Panc1 (cell line): Measurements from ENCODE around the gene USH2A. TPM values are rescaled to one million over a fixed set of nuclear protein-coding genes. Genes with fewer than 3 reads are reported as not detected.

Experiments
- ATAC-seq: fragments of 200-7000 bp; cut with Tn5 transposase; 2 replicates; pipeline ENCODE4 v1.9.1; 2020; ENCODE audit warnings: mild to moderate bottlenecking, moderate library complexity
- BruUV-seq: library from RNA; stranded (reverse); fragments of 400-500 nt; replicated peaks from 2 replicates; lab custom pipeline; 2021; lab: Mats Ljungman, UMichigan
- CTCF ChIA-PET: fragments of 300-600 bp; sonication (Branson Sonifier 250); formaldehyde crosslinking; loops from one replicate; lab custom pipeline; 2022; ENCODE audit warnings: antibody characterized with exemption; lab: Charles Lee
- POLR2A ChIA-PET: fragments of 300-600 bp; sonication (Branson Sonifier 250); formaldehyde crosslinking; loops from one replicate; lab custom pipeline; 2022; ENCODE audit warnings: antibody characterized with exemption; lab: Charles Lee
- DNase-seq: peaks from one replicate; pipeline ENCODE4 v3.0.0-alpha.2; 2010; ENCODE audit warnings: low read depth, low spot score
- H3K27ac ChIP-seq: 2 replicates; pipeline ENCODE4 v1.5.1; 2011; ENCODE audit warnings: mild to moderate bottlenecking, low read length, inconsistent platforms
- H3K27me3 ChIP-seq: fragments of 200-500 bp; sonication (Bioruptor generic); 2 replicates; pipeline ENCODE4 v1.6.0; 2014; ENCODE audit warnings: low read length, inconsistent platforms; ENCODE audit not compliant: control insufficient read depth, insufficient read depth
- H3K36me3 ChIP-seq: fragments of 200-500 bp; sonication (Bioruptor generic); 2 replicates; pipeline ENCODE4 v1.5.1; 2014; ENCODE audit warnings: inconsistent platforms, mild to moderate bottlenecking, low read length, moderate library complexity; ENCODE audit not compliant: control insufficient read depth, insufficient read depth
- H3K4me1 ChIP-seq: 2 replicates; pipeline ENCODE4 v1.5.1; 2011; ENCODE audit warnings: inconsistent platforms, mild to moderate bottlenecking, low read length, moderate library complexity; ENCODE audit not compliant: control insufficient read depth, insufficient read depth
- H3K4me3 ChIP-seq, 2 experiments: 2 replicates each; pipeline ENCODE4 v1.5.1; 2011 to 2012; ENCODE audit warnings: low read depth in 2 of 2, low read length in 2 of 2, mild to moderate bottlenecking in 2 of 2, inconsistent platforms in 1 of 2, moderate library complexity in 1 of 2
- H3K9me3 ChIP-seq: fragments of 200-500 bp; sonication (Bioruptor generic); 2 replicates; pipeline ENCODE4 v1.5.1; 2014; ENCODE audit warnings: low read depth, mild to moderate bottlenecking, inconsistent platforms, low read length, moderate library complexity; ENCODE audit not compliant: control insufficient read depth, insufficient read depth
- POLR2AphosphoS5 ChIP-seq: IDR thresholded peaks from 2 replicates; pipeline ENCODE4 v1.6.1; 2012; ENCODE audit warnings: mild to moderate bottlenecking, low read depth, low read length, moderate library complexity
- SIN3A ChIP-seq: IDR thresholded peaks from 2 replicates; pipeline ENCODE4 v1.6.1; 2012; ENCODE audit warnings: low read depth, mild to moderate bottlenecking, low read length, moderate library complexity, borderline replicate concordance; ENCODE audit not compliant: insufficient read depth
- TCF7L2 ChIP-seq: IDR thresholded peaks from 2 replicates; pipeline ENCODE4 v1.6.1; 2011; ENCODE audit warnings: mild to moderate bottlenecking, low read depth, low read length, inconsistent platforms
- in situ Hi-C: cut with HindIII; loops from 2 replicates; pipeline ENCODE4 v1.10.0; 2016; ENCODE audit warnings: low sequenced_read_pairs, low pct_unique_long_range_greater_than_20kb
- intact Hi-C: fragments of 100-400 bp; cut with micrococcal nuclease; formaldehyde crosslinking; loops from one replicate; pipeline ENCODE4 v1.10.0; 2022; ENCODE audit not compliant: unreplicated experiment
- total RNA-seq: library from RNA; stranded (reverse); gene quantifications from one replicate; pipeline ENCODE4 v1.2.1, GENCODE V29; 2021; ENCODE audit not compliant: unreplicated experiment
- TF ChIP-seq, protein P1 (sequence below), 2 experiments: IDR thresholded peaks; 2 replicates each; pipeline ENCODE4 v1.6.1; 2011 to 2012; ENCODE audit warnings: low read depth in 2 of 2, control low read depth in 1 of 2, low read length in 1 of 2, mild to moderate bottlenecking in 1 of 2, moderate library complexity in 1 of 2; ENCODE audit not compliant: insufficient read depth in 1 of 2
- TF ChIP-seq, protein P2 (sequence below): fragments of 450-650 bp; IDR thresholded peaks from 2 replicates; pipeline ENCODE4 v1.5.1; 2017; ENCODE audit warnings: mild to moderate bottlenecking

Gene USH2A
- total RNA-seq, 1 experiment from 2014 or later: not detected

DNA sequence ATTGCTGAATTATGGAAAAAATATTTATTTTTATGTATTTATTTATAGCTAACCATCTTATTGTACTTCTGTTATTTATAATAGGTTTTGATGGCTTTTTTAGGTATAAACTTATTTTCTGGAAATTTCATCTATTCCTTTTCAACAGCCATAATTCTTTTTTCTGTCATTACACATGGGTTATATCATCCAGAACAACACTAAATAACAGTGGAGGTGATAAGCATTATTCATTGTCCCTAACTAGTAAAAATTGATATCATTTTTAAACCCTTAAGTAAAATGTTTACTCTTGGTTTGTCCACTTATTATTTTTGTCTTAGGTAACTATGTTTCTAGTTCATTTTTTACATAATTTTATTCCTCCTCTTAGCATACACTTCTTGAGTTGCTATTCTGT, 309.1 kb downstream of the USH2A start:
- Histone ChIP-seq H3K4me1 (no peaks in the 10 kb centered on the region), H3K36me3 (no peaks in the 10 kb centered on the region), H3K4me3 (no peak overlapping the region), H3K27me3 (no peaks in the 10 kb centered on the region), H3K27ac (no peak overlapping the region), H3K9me3 (peaks cover 3% of the 10 kb centered on the region; the same call in 1 of the 2 replicates)
- TF ChIP-seq, protein P1, sequence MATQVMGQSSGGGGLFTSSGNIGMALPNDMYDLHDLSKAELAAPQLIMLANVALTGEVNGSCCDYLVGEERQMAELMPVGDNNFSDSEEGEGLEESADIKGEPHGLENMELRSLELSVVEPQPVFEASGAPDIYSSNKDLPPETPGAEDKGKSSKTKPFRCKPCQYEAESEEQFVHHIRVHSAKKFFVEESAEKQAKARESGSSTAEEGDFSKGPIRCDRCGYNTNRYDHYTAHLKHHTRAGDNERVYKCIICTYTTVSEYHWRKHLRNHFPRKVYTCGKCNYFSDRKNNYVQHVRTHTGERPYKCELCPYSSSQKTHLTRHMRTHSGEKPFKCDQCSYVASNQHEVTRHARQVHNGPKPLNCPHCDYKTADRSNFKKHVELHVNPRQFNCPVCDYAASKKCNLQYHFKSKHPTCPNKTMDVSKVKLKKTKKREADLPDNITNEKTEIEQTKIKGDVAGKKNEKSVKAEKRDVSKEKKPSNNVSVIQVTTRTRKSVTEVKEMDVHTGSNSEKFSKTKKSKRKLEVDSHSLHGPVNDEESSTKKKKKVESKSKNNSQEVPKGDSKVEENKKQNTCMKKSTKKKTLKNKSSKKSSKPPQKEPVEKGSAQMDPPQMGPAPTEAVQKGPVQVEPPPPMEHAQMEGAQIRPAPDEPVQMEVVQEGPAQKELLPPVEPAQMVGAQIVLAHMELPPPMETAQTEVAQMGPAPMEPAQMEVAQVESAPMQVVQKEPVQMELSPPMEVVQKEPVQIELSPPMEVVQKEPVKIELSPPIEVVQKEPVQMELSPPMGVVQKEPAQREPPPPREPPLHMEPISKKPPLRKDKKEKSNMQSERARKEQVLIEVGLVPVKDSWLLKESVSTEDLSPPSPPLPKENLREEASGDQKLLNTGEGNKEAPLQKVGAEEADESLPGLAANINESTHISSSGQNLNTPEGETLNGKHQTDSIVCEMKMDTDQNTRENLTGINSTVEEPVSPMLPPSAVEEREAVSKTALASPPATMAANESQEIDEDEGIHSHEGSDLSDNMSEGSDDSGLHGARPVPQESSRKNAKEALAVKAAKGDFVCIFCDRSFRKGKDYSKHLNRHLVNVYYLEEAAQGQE (IDR thresholded peaks at IDR 0.05; ENCODE audit: insufficient read depth in 1 of 2, low read depth in 2 of 2, low read length in 1 of 2): no peak
- TF ChIP-seq TCF7L2 (no peak), POLR2AphosphoS5 (no peak), SIN3A (no peak)
- TF ChIP-seq, protein P2, sequence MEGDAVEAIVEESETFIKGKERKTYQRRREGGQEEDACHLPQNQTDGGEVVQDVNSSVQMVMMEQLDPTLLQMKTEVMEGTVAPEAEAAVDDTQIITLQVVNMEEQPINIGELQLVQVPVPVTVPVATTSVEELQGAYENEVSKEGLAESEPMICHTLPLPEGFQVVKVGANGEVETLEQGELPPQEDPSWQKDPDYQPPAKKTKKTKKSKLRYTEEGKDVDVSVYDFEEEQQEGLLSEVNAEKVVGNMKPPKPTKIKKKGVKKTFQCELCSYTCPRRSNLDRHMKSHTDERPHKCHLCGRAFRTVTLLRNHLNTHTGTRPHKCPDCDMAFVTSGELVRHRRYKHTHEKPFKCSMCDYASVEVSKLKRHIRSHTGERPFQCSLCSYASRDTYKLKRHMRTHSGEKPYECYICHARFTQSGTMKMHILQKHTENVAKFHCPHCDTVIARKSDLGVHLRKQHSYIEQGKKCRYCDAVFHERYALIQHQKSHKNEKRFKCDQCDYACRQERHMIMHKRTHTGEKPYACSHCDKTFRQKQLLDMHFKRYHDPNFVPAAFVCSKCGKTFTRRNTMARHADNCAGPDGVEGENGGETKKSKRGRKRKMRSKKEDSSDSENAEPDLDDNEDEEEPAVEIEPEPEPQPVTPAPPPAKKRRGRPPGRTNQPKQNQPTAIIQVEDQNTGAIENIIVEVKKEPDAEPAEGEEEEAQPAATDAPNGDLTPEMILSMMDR: no peak
- in situ Hi-C loops: no loop called here
- POLR2A ChIA-PET: no interaction called here
- ATAC-seq (no peak), DNase-seq (no peak)
- CTCF ChIA-PET: no interaction called here
- no TSS peak for BruUV-seq
- intact Hi-C loops: no loop called here

DNA sequence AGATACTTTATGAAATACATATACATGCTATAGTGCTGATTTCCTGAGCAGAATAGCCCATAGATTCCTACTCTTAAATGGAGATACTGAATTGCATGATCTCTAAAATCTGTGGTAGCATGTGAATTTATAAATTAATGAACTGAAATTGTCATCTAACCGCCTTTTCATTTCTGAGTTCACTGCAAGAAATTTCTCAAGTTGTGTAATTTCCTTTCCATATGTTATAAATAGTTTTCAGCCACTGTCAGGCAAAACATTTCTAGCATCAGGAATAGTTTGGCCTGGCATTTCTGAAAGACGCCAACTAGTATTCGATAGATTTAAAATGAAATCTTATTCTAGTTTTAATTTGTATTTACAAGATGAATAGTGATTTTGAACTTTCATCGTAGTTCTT, 310.1 kb downstream of the USH2A start:
- no peaks in the 10 kb centered on the region for H3K36me3 ChIP-seq
- H3K4me1 ChIP-seq: no peaks in the 10 kb centered on the region
- no peak overlapping the region for H3K4me3 ChIP-seq
- peaks cover 8% of the 10 kb centered on the region; the same call in 1 of the 2 replicates for H3K9me3 ChIP-seq
- CTCF ChIA-PET: no interaction called here
- POLR2A ChIA-PET: no interaction called here
- BruUV-seq: no TSS peak
- no peak for TF ChIP-seq TCF7L2
- no peak for TF ChIP-seq POLR2AphosphoS5
- TF ChIP-seq, protein P1 (IDR thresholded peaks at IDR 0.05; ENCODE audit: insufficient read depth in 1 of 2, low read depth in 2 of 2, low read length in 1 of 2): no peak
- no peaks in the 10 kb centered on the region for H3K27me3 ChIP-seq
- no peak overlapping the region for H3K27ac ChIP-seq
- in situ Hi-C loops: no loop called here
- no peak for DNase-seq
- no peak for ATAC-seq
- intact Hi-C loops: no loop called here
